GM13977 (cell line): Measurements from ENCODE around the gene ZNF598.
"Not testable (repeated sequence)": the region's sequence is repeated elsewhere in the genome, so short reads cannot be mapped to it uniquely, and the experiment has no call there.

Experiments used
- DNase-seq: peaks from one replicate; pipeline ENCODE4 v3.0.0; 2012; ENCODE audit warnings: low spot score
- CTCF ChIP-seq: IDR thresholded peaks from 2 replicates; pipeline ENCODE4 v1.5.1; 2012; ENCODE audit warnings: mild to moderate bottlenecking, control low read depth; ENCODE audit not compliant: insufficient read depth; ENCODE audit errors: extremely low read depth, missing control alignments
- in situ Hi-C: fragments of 300-500 bp; cut with MboI; formaldehyde crosslinking; loops from one replicate; pipeline ENCODE4 v1.12.0; 2022; ENCODE audit warnings: low sequenced_read_pairs, low pct_unique_long_range_greater_than_20kb, mixed read lengths, inconsistent platforms; ENCODE audit not compliant: unreplicated experiment

Gene ZNF598

GRCh38 chr16:2036200-2036966 lies 26.8 kb upstream of the ZNF598 start:
- in situ Hi-C loops: no loop called here
- no peak for DNase-seq
- no peak for TF ChIP-seq CTCF

GRCh38 chr16:2035431-2036199 lies 26.0 kb upstream of the ZNF598 start:
- TF ChIP-seq CTCF: no peak
- in situ Hi-C loops: no loop called here
- DNase-seq: no peak

- TF ChIP-seq CTCF: no peak
- DNase-seq: no peak
- in situ Hi-C loops: no loop called here
These were observed 25.2 kb upstream of the ZNF598 start for GRCh38 chr16:2034696-2035430.

- in situ Hi-C loops: not testable (repeated sequence)
These were observed 24.5 kb upstream of the ZNF598 start for GRCh38 chr16:2033909-2034695.

GRCh38 chr16:2033057-2033908 lies 23.7 kb upstream of the ZNF598 start:
- in situ Hi-C loops: no loop called here
- no peak for TF ChIP-seq CTCF
- no peak for DNase-seq

More at GRCh38 chr16:2033909-2034695, 24.5 kb upstream of the ZNF598 start:
- DNase-seq: not testable (repeated sequence)

GRCh38 chr16:2032285-2033056 lies 22.9 kb upstream of the ZNF598 start:
- in situ Hi-C loops: no loop called here
- DNase-seq: no peak
- no peak for TF ChIP-seq CTCF
